HepG2 (cell line): ENCODE measurements around the gene FPR3.

Experiments used
- NR1H2 ChIP-seq: sonication (generic); formaldehyde crosslinking; IDR thresholded peaks from 2 replicates; pipeline ENCODE4 v1.8.1; 2022; ENCODE audit warnings: low read depth, missing genetic modification reagents, borderline replicate concordance
- POLR2A ChIP-seq, 2 experiments: IDR thresholded peaks; 2 replicates each; pipeline ENCODE4 v1.6.1; 2011; ENCODE audit warnings: low read depth in 2 of 2, low read length in 2 of 2, mild to moderate bottlenecking in 1 of 2, moderate library complexity in 1 of 2; ENCODE audit not compliant: insufficient read depth in 1 of 2
- ZFAT ChIP-seq: sonication (generic); formaldehyde crosslinking; conservative IDR thresholded peaks from 2 replicates; pipeline ENCODE4 v1.8.1; 2023; ENCODE audit warnings: missing genetic modification reagents, inconsistent platforms
- TF ChIP-seq, protein P1 (sequence below): sonication (generic); formaldehyde crosslinking; IDR thresholded peaks from 2 replicates; pipeline ENCODE4 v1.9.0; 2021; ENCODE audit warnings: missing genetic modification reagents, borderline replicate concordance
- TF ChIP-seq, protein P2 (sequence below): sonication (generic); formaldehyde crosslinking; IDR thresholded peaks from 2 replicates; pipeline ENCODE4 v1.4.0; 2020; ENCODE audit warnings: missing genetic modification reagents
- TF ChIP-seq, protein P3 (sequence below): sonication (generic); formaldehyde crosslinking; IDR thresholded peaks from 2 replicates; pipeline ENCODE4 v1.4.0; 2020; ENCODE audit warnings: mild to moderate bottlenecking, missing genetic modification reagents
- TF ChIP-seq, protein P4 (sequence below): sonication (generic); formaldehyde crosslinking; IDR thresholded peaks from 2 replicates; pipeline ENCODE4 v1.5.0; 2020; ENCODE audit warnings: missing genetic modification reagents

DNA sequence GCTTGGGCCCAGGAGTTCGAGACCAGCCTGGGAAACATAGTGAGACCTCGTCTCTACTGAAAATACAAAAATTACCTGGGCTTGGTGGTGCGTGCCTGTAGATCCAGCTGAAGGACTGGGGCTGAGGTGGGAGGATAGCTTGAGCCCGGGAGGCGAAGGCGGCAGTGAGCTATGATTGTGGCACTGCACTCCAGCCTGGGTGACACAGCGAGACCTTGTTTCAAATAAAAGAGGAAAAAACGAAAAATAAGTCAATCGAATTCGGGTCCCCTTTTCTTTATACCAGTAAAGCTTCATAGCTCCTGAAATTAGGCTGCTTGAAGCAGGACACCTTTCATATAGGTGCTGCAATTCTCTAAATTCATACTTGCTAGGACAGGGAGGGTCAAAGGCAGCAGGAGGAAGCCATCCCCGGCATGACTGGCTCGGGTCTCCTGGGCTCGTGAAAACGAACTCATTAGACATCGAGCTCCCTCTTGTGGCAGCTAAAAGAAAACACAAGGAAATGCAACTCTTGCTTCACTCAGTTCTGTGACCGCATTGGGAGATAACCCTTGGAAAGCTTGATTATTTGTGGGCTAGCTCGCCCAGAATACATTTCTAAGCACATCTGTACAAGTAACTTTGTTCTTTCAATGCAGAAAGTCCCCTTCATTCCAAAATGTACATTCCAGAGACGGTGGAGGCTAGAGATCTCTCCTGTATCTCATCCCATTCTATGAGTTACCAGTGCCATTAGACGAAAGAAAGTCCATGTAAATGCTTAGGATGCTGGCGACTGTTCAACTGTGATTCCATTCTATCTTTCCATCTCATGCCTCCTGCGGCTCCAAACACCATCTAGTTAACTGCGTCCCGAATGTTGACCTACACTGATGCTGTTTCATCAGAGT, 17.1 kb upstream of the FPR3 start:
- TF ChIP-seq, protein P1, sequence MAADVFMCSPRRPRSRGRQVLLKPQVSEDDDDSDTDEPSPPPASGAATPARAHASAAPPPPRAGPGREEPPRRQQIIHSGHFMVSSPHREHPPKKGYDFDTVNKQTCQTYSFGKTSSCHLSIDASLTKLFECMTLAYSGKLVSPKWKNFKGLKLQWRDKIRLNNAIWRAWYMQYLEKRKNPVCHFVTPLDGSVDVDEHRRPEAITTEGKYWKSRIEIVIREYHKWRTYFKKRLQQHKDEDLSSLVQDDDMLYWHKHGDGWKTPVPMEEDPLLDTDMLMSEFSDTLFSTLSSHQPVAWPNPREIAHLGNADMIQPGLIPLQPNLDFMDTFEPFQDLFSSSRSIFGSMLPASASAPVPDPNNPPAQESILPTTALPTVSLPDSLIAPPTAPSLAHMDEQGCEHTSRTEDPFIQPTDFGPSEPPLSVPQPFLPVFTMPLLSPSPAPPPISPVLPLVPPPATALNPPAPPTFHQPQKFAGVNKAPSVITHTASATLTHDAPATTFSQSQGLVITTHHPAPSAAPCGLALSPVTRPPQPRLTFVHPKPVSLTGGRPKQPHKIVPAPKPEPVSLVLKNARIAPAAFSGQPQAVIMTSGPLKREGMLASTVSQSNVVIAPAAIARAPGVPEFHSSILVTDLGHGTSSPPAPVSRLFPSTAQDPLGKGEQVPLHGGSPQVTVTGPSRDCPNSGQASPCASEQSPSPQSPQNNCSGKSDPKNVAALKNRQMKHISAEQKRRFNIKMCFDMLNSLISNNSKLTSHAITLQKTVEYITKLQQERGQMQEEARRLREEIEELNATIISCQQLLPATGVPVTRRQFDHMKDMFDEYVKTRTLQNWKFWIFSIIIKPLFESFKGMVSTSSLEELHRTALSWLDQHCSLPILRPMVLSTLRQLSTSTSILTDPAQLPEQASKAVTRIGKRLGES (CRISPR knock-in tag) = no peak
- TF ChIP-seq, protein P2, sequence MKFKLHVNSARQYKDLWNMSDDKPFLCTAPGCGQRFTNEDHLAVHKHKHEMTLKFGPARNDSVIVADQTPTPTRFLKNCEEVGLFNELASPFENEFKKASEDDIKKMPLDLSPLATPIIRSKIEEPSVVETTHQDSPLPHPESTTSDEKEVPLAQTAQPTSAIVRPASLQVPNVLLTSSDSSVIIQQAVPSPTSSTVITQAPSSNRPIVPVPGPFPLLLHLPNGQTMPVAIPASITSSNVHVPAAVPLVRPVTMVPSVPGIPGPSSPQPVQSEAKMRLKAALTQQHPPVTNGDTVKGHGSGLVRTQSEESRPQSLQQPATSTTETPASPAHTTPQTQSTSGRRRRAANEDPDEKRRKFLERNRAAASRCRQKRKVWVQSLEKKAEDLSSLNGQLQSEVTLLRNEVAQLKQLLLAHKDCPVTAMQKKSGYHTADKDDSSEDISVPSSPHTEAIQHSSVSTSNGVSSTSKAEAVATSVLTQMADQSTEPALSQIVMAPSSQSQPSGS (CRISPR knock-in tag) = no peak
- TF ChIP-seq ZFAT (no peak), NR1H2 (CRISPR knock-in tag) (no peak), POLR2A (IDR thresholded peaks at IDR 0.05; ENCODE audit: insufficient read depth in 1 of 2, low read depth in 2 of 2, low read length in 2 of 2) (no peak)
- TF ChIP-seq, protein P3, sequence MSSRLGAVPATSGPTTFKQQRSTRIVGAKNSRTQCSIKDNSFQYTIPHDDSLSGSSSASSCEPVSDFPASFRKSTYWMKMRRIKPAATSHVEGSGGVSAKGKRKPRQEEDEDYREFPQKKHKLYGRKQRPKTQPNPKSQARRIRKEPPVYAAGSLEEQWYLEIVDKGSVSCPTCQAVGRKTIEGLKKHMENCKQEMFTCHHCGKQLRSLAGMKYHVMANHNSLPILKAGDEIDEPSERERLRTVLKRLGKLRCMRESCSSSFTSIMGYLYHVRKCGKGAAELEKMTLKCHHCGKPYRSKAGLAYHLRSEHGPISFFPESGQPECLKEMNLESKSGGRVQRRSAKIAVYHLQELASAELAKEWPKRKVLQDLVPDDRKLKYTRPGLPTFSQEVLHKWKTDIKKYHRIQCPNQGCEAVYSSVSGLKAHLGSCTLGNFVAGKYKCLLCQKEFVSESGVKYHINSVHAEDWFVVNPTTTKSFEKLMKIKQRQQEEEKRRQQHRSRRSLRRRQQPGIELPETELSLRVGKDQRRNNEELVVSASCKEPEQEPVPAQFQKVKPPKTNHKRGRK (CRISPR knock-in tag) = no peak
- TF ChIP-seq, protein P4, sequence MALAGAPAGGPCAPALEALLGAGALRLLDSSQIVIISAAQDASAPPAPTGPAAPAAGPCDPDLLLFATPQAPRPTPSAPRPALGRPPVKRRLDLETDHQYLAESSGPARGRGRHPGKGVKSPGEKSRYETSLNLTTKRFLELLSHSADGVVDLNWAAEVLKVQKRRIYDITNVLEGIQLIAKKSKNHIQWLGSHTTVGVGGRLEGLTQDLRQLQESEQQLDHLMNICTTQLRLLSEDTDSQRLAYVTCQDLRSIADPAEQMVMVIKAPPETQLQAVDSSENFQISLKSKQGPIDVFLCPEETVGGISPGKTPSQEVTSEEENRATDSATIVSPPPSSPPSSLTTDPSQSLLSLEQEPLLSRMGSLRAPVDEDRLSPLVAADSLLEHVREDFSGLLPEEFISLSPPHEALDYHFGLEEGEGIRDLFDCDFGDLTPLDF (CRISPR knock-in tag) = no peak
